Neural cell (in vitro differentiated cells): ENCODE results near the gene SLC25A34.

Experiments used
- CTCF ChIP-seq: fragments of 450-650 bp; IDR thresholded peaks from 2 replicates; pipeline ENCODE4 v1.5.1; 2014; ENCODE audit warnings: antibody characterized with exemption, mild to moderate bottlenecking, moderate library complexity; ENCODE audit not compliant: poor library complexity, severe bottlenecking
- EP300 ChIP-seq: fragments of 450-650 bp; conservative IDR thresholded peaks from 2 replicates; pipeline ENCODE4 v1.6.1; 2014; ENCODE audit warnings: antibody characterized with exemption, mild to moderate bottlenecking, moderate library complexity; ENCODE audit not compliant: poor library complexity, severe bottlenecking
- TAF1 ChIP-seq: IDR thresholded peaks from 2 replicates; pipeline ENCODE4 v1.6.1; 2012; ENCODE audit warnings: low read depth

GRCh38 chr1:15758953-15759661, 23.0 kb downstream of the SLC25A34 start:
- no peak for TF ChIP-seq TAF1
- no peak for TF ChIP-seq EP300
- TF ChIP-seq CTCF = no peak
